NCI-H524 treated with DMSO at 0.1 percent for 48 hours (cell line): ENCODE measurements around the gene NPAS2.

ENCODE experiments used
- DNase-seq: peaks from one replicate; lab custom pipeline; 2025; lab: John Stamatoyannopoulos, UW

NPAS2 gene

DNA sequence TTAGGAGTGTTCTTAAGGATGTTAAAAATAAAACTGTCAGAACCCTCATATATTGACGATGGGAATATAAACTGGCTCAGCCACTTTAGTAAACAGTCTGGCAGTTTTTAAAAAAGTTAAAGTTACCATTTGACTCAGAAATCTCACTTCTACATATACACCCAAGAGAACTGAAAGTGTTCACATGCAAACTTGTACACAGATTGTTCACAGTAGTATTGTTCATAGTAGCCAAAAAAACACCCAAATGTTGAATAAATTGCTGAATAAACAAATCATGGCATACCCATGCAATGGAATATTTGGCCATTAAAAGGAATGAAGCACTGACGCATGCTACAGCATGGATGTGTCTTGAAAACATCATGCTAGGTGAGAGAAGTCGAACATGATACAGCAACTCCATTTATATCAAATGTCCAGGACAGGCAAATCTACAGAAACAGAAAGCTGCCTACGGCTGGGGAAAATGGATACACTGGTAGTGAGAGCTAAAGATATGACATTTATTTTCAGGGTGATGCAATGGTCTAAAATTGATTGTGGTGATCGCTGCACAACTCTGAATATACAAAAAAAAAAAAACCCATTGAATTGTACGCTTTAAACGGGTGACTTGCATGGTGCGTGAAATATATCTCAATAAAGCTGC lies 192.2 kb downstream of the NPAS2 start:
- DNase-seq = no peak

DNA sequence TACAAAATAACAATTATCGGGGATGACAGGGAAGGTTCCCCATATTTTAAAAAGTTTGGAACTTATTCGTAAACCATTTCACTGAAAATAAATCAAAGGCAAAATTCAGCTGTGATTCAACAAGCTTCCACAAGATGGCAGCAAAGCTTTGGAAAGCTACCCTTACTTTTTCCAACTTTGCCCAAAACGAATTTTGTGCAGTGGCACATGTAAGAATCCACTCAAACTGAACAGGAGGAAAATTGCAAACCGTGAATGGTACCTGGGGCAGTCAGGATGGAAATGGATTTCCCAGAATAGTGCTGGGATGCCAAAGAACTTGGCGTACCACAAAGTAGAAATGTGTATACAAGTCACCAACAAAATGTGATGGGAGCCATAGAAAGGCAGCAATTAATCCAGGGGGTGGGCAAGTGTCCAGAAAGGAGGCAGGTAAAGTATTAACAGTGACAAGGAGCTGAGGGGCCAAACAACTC lies 192.8 kb downstream of the NPAS2 start:
- DNase-seq = no peak

DNA sequence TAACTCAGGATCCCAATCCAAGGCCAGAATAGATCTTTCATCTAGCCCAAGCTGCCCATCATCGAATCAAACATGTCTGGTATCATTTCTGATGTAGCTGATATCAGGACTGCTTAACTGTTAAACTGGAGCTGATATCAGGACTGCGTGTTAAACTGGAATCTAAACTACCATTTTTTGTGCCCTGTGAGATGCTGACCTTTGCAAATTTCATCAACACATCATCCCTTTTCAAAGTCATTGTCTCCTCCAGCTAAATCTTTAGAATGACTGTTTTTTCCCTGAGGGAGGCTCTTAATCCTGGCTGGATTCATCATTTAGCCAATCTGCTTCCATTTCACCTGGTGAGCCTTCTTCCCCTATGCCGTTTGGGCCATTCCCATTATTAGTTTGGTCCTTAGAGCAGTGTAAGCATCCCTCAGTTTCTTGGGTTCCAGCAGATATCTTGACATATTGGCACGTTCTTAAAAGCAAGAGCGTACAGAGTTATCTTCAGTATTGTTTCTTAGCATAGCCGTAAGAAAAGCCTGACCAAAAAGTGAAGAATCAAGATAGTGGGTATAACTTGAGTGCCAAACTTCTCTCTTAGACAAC lies 194.4 kb downstream of the NPAS2 start:
- DNase-seq = no peak

DNA sequence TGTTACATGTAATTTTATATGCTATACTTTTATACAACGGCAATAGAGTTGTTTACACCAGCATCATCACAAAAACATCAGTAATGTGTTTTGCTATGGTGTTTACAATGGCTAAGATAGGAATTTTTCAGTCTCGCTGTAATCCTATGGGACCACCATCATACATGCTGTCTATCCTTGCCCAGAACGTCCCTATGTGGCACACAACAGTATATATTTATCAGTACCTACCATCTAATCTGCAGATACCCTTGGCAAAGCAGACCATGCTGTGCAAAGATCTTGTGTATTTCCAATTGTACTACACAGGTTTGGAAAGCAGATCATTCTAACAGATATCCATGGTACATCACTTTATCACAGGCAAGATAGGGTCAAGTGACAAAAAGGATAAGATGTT lies 197.4 kb downstream of the NPAS2 start:
- DNase-seq = no peak

DNA sequence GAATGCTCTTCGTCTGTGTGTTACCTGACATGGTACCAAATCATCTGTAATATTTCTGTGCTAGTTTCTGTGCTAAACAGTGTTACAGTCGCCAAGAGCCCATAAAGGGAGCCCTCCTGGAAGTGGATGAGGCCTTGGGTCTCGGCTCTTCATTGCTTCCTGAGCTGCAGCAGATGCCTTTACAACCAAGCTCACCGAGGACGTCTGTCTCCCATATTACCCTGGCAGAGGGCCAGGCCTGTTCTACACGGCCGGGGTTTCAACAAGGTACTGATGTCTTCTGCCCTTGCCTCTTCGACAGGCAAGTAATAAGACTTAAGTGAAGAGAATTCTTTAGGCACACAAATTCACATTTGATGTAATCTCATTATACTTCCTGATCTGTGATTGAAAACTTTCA lies 199.0 kb downstream of the NPAS2 start:
- DNase-seq = no peak

DNA sequence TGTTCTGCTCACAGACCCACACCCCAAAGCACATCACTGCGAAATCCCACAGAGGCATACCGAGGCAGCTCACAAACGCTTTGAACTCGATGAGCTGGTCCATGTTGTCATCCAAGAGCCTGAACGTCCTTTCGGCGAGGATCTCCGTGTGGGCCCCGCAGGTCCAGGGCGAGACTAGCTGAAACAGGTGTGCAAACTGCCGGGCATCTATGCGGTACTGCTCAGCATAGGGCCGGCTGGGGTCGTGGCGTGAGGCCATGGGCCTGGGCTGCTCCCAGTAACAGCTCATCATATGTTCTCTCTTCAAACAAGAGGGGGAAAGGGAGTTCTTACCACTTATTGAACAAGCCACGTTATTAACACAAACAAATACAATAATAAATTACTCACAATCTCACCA lies 202.3 kb downstream of the NPAS2 start:
- no peak for DNase-seq

DNA sequence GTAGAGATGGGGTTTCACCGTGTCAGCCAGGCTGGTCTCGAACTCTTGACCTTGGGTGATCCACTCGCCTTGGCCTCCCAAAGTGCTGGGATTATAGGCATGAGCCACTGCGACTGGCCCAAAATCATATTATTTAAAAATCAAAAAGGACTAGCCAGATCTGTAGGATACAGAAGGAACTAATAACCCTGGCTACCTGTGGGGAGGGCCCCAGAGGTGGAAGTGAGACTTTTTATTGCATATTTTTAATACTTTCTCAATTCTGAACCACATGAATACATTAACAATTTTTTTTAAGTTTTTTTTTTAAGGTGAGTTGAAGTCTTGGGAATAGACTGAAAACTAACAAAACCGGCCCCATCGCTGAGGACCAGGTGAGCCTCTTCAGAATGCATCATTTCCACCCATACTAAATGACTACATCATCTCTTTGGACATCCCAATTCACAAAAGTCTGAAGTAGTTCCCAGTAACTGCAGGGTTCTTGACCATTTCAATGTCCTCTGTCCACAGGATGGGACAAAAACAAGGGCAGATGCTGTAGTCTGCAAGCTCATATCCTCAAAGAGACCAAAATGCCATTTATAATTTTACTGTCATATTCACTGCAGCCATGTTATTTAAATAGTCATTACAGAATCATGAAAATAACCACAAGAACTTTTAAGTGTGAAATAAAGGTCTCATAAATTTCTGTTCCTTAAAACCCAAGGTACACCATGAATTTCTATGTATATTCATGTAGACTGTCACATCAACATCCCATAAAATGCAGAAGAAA lies 203.6 kb downstream of the NPAS2 start:
- DNase-seq = no peak

DNA sequence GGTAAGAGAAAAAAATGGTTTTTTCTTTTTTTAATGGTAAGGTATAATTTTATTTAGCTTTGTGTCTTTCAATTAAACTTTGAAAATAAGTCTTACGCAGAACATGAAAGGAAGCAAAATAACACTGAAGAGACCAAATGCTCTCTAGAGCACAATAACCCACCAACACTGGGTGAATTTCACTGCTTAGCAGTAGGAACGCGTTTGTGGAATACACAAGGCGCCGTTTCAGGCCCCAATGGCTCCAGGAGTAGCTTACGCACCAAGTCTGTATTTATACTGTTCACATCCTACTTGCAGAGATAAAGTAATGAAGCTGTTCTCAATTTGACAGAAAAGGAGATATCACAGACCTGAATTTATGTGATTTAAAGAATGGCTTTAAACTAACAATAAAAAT lies 205.6 kb downstream of the NPAS2 start:
- DNase-seq = no peak

DNA sequence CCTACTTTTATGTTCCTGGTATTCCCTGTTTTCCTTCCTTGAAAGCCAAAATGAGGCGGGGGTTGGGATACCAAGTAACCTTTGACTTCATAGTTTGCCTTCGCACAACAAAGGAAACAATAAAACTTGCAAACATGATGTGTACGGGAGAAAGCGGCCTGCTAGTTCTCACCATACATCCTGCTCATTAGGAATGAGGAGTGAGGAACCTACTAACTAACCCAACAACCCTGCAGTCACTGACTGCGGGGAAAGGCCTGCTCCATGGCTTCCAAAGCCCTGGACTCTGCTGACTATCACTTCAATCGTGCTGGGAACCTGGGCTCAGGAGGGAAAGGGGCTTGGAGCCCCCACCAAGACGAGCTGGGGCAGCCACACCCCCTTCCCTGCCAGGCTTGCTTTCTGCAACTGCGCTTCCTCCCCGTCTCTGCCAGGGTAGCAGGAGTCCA lies 206.3 kb downstream of the NPAS2 start:
- no peak for DNase-seq

DNA sequence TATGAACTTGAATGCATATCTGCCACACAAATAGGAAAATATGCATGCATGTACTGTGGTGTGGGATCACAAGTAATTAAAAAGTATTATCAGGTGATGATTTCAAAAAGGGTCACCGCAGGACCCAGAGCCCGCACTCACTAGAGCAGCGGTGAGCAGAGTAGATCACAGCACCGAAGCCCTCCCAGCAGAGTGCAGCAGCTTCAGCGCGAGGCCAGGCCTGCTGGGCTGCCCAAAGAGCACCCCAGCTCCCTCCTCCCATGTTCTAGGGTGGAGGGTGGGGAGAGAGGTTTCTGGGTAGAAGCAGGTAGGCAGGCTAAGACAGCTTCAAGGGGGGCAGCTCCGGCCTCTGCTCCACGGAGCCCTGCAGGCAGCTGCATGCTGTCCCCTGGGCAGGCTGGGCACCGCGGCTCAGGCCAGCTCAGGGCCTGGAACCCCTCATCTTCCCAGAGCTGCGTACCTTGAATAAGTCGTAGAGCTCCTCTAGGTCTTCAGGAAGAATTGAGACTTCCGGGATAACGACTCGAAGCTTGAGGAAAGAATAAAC lies 207.1 kb downstream of the NPAS2 start:
- no peak for DNase-seq

DNA sequence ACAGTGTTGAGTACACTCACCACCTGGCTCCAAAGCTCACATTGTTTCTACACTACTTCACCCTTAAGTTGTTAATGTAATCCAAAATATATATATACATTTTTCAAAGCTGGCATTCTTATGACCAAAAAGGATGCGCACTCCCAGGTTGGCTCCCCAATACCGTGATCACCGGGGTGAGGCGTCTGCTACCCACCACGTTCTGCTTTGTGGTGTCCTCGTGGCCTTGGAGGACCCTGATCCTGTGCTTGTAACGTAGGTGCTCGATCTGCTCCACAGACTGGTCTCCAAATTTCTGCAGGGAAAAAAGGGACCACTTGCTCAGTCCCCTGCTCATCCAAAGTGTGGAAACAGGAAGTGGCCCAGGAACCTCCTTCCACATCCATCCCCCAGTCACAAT lies 207.9 kb downstream of the NPAS2 start:
- no peak for DNase-seq

DNA sequence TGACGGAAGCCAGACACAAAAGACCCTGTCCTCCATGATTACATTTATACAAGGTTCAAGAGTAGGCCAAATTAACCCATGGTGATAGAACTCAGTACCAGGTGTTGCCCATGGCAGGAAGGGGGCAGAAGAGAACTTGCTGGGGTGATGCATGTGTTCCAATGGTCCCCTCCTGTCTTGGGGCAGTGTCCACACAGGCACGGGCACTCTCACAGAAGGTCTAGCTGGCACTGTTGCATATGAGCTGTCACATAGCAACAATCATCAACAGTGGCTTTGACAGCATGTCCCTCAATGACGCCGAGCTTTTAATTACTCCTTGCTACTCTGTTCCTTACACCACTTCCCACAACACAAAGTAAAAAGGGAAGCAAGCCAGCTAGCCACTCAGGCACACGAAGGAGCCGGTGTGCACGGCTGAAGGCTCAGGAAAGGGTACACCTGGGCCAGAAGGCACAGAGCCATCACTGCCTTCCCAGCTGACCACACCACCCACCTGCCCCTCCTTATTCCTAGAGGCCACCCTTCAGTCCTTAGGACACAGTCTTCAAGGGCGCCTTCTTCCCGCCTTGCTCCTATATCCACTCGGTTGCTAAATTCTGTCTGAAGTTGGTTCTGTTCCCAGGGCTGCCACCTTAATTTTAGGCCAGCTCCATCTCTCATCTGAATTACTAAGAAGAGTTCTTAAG lies 211.1 kb downstream of the NPAS2 start:
- no peak for DNase-seq

DNA sequence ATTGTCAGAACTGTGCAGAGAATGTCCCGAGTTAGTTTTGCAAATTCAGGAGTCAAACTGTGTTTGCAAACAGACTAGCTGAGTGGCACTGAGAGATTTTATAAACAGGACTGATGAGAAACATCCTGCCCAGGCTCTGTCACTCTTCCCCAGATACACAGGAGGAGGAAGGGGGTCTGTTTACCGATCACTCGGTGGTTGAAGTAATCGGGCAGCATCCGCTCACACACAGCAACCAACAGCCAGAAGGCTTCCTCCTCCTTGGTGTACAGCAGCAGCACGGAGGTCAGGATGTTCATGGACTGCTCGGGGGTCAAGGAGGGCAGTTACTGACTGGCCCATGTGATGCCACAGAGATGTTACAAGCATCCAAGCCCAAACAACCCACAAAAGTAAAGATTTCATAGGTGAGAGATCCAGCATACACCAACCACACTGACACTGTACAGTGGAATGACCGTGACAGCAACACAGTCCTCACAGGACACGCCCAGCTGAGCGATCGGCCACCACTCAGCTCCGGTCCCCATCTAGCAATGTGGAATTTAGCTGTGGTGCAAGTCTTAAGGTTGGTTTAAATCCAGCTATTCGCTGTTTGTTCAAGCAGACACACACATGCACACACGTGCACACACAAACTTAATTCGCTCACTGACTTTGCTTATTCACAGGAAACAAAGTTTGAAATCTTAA lies 212.3 kb downstream of the NPAS2 start:
- DNase-seq = no peak

DNA sequence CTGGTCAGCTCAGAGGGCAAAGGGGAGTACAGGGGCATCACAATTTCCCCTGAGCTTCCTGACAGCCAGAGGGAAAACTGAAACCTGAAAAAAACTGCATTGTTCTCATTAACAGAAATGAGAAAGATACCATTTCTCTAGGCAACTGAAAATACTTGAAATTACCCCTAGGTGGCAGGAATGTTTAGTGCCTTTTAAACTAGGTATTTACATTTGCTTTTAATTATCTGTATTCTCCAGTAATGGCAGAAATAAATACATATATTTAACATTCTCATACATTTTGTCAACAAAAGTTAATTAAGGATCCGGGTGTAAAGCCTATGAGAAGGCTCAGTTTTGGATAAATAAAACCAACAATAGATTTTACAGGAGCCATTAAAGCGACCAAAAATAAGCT lies 216.6 kb downstream of the NPAS2 start:
- DNase-seq = no peak

DNA sequence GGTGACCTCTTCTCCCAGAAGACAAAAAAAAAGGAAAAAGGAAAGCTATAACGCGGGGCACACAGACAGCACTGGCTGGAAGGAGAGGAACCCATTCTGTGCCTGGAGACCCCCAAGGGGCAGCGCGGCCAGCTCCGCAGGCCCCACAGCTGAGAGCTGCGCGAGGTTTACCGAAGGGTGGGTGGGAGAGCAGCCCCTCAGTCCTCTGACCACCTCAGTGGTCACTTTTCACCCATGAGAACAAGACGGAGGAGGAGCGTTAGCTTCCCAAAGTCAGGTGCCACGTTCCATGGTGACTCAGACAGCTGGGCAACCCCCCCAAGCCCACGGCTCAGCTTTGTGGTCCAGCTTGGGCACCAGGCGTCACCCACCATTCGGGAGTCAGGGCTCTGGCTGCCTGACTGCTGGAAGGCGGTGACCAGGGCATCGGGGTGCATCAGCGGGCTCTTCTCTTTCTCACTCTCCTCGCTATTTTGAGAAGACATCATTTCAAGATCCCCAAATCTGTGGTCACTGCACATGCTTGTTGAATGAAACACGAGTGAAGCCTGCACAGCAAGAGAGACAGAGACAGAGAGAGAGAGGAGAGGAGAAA lies 217.3 kb downstream of the NPAS2 start:
- DNase-seq = no peak

DNA sequence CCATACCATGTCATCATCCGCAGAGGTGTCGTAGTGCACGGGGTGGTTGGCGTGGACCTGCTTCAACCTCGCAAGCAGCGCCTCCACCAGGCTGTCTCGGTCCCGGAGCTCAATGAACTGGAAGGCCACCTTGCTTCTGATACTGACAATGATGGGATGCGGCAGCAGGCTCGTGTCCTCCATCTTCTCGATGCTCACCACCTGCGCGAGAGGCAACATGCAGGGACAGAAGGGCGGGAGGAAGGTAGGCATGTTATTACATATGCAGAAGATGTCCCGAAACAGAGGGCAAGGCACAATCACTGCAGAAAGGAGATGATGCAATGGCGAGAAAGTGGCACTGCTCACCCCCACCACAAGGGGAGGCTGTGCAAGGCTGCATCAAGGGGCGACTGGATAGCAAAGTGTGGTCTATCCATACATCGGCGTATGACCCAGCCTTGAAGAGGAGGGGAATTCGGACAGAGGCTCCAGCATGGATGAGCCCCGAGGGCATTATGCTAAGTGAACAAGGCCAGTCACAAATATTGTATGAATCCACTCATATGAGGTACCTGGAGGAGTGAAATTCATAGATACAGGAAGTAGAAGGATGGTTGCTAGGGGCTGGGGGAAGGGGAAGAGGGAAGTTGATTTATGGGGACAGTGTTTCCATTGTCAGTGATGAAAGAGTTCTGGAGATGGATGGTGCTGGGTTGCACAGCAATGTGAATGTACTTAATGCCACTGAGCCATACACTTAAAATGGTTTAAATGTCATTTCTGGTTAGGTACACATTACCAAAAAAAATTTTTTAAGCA lies 218.7 kb downstream of the NPAS2 start:
- no peak for DNase-seq

DNA sequence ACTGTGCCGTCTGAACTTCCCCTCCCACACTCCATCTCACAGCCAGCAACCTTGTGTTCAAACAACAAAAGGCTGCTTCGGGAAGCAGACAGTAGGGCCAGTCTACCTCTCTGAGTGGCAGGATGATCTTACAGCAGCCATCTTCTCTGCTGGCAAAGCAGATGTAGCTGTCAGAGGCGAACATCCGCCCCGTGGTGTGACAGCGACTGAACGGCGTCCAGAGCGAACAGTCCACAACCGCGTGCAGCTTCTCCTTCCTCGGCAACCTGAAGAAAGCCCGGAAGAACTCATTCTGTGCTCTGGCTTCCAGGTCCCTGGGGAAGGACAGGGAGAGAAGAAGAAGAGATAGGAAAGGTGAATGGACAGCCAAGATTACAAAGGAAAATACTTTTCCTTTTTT lies 220.1 kb downstream of the NPAS2 start:
- no peak for DNase-seq

DNA sequence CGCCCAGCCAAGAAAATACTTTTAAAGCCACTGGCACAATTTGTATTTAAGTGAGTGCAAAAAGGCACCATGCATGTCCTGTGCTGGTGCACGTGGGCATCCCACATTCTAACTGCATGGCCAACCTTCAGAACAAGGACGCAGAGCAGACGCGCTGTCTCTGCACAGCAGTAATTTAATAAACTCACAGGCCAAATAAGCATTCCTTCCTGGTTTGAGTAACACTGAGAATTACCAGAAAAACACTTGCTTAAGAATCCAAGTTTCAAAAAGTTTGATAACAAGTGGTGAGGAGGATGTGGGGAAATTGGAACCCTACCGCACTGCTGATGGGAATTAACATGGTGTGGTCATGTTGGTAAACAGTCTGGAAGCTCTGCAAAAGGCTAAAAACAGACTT lies 220.8 kb downstream of the NPAS2 start:
- DNase-seq = no peak

DNA sequence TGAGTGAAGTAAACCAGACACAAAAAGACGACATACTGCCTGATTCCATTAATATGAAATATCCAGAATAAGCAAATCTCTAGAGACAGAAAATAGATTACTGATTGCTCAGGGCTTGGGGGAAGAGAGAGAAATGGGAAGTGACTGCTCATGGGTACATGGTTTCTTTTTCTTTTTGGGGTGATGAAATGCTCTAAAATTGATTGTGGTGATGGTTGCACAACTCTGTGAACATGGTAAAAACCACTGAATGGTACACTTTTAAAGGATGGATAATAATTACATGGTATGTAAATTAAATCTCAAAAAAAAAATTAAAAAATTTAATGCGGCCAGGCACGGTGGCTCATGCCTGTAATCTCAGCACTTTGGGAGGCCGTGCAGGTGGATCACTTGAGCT lies 221.5 kb downstream of the NPAS2 start:
- no peak for DNase-seq

DNA sequence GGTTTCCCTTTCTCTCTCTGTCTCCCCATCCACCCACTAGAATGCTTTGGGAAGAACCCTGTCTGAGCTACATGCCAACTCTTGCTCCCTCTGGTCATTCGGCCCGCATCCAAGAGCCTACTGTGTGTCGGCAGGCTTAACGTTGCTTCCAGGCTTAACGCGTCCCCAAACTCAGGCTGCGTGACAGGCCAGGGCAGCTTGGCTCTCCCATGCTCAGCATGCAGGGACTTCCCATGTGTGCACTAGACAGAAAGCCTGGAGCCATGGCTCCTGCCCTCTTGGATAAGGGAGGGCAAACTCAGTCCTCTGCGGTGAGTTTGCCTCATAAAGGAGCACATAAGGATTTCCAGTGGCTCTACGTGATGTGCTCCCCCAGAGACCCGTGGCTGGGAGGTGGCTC lies 225.4 kb downstream of the NPAS2 start:
- DNase-seq = no peak
